ENCODE results near the gene NUTF2.

DNA sequence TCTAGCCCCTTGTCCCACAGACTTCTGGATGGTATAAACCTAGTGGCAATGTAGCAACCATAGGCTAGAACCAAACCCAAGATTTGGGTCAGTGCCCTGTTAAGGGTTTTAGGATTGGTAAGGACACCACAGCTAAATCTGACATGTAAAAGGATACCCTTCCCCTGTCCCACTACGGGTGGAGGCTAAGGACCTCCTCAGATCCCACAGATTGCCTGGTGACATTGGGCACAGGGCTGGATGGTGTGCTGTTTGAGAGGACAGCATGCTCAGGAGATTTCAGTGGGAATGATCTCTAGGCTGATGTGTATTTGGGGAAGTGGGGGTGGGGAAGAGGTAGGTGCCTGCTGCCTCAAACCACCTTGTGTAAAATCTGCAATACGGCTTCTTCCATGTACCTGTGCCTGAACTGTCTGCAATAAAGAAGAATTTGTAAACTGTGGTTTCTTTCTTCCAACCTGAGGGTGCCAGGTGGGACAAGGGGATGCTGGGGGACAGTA is 25.4 kb downstream of the NUTF2 start:
- TF ChIP-seq, protein P1, sequence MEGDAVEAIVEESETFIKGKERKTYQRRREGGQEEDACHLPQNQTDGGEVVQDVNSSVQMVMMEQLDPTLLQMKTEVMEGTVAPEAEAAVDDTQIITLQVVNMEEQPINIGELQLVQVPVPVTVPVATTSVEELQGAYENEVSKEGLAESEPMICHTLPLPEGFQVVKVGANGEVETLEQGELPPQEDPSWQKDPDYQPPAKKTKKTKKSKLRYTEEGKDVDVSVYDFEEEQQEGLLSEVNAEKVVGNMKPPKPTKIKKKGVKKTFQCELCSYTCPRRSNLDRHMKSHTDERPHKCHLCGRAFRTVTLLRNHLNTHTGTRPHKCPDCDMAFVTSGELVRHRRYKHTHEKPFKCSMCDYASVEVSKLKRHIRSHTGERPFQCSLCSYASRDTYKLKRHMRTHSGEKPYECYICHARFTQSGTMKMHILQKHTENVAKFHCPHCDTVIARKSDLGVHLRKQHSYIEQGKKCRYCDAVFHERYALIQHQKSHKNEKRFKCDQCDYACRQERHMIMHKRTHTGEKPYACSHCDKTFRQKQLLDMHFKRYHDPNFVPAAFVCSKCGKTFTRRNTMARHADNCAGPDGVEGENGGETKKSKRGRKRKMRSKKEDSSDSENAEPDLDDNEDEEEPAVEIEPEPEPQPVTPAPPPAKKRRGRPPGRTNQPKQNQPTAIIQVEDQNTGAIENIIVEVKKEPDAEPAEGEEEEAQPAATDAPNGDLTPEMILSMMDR (IDR thresholded peaks at IDR 0.05): no peak
- no peak for TF ChIP-seq POLR2A (IDR thresholded peaks at IDR 0.05)

Data from Peyer's patch (tissue), 4 donors.